Activated T-helper 9 cell treated with anti-CD3 and anti-CD28 coated beads, Interleukin-2, amount 50 U/mL, for 16 hours (primary cell): ENCODE data around the gene SPDYE6.
"Not testable (repeated sequence)": the region's sequence is repeated elsewhere in the genome, so short reads cannot be mapped to it uniquely, and the experiment has no call there.

Experiments used
- DNase-seq: peaks from one replicate; pipeline ENCODE4 v3.0.0-alpha.2; 2020; ENCODE audit warnings: low read depth

SPDYE6 gene

DNA sequence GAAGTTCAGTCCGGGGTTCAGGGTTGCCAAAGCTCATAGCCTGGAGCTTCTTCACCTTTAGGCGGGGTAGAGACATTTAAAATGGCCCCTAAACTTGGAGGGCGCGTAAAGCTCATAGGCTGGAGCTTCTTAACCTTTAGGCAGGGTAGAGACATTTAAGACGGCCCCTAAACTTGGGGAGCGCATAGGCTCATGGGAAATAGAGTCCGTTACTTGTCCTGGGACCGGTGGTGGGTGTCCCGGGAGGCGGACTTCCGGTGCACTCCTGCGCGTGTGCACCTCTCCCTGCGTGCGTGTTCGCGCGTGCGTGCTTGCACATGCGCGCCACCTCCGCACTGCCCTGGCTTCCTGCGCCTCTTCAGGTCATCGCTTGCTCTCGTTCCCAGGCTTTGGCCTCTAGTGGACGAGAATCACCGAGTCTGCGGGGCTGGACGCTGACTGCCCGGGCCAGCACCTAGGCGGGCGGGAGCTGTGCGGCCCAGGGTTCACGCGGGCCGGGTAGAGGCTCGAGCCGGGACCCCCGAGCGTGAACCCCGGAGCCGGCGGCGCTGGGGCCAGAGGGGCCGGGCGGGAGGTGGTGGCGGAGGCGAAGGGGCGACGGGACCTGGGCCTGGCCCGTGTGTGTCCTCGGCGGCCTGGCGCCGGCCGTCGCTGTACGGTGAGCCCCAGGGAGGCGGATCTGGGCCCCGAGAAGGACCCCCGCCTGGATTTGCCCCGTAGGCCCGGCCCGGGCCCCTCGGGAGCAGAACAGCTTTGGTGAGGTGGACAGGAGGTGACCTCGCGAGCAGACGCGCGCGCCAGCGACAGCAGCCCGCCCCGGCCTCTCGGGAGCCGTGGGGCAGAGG lies 7.5 kb upstream of the SPDYE6 start:
- DNase-seq, result peak; percentile 90

DNA sequence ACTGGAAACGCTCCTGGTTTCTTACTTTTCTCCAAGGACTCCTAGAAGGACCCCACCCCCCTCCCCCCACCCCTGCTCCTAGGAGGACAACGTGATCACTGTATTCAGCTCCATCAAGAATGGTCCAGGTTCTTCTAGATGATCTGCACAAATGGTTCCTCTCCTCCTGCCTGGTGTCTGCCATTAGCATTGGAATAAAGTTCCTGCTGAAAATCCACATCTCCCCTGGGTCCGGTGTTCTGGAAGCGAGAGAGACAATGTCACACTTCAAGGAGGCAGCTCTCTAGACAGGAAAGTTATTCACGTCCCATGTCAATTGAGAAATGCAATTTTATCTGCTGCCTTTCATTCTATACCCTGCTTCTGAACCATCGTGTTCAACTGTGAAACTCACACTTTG lies 9.3 kb downstream of the SPDYE6 start:
- not testable (repeated sequence) for DNase-seq

DNA sequence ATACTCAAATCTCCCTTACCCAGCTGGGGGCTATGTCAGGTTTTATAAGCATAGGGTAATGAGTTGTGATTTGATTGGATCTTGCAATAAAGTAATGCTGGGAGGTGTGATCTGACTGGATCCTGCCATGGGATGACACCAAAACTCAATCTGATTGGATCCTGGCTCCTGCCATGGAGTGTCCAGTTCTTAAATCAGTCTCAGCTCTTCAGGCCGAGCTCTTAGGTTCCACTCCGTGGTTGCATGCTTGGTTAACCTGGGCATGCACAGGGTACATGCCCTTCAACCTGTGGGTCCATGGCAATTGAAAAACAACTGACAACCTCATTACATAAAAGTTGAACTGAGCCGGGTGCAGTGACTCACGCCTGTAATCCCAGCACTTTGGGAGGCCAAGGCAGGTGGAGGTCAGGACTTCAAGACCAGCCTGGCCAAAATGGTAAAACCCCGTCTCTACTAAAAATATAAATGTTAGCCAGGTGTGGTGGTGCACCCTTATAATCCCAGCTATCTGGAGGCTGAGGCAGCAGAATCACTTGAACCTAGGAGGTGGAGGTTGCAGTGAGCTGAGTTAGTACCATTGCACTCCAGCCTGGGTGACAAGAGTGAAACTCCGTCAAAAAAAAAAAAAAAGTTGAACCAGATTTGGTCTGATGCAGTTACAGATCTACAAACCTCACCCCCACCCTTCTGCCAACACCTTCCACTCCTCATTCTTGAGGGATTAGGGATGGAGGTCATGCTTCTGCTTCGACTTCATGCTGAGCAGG lies 15.5 kb downstream of the SPDYE6 start:
- DNase-seq, result not testable (repeated sequence)

DNA sequence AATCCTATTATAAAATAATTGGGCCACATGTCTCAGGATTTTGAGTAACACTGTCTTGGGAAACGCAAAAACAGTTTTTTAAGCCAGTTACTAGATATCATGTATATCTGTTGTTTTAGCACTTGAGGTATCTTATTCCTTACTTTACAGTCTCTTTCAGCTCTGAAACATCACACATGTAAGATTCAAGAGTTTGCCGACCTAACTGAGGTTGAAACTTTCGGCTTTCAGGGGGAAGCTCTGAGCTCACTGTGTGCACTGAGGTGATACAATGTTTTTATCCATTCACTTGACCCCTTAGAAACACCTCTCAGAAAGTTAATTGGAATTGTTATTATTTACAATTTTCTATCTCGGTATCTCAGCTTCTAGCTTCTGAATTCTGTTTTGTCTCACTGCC lies 18.8 kb downstream of the SPDYE6 start:
- DNase-seq, result not testable (repeated sequence)

DNA sequence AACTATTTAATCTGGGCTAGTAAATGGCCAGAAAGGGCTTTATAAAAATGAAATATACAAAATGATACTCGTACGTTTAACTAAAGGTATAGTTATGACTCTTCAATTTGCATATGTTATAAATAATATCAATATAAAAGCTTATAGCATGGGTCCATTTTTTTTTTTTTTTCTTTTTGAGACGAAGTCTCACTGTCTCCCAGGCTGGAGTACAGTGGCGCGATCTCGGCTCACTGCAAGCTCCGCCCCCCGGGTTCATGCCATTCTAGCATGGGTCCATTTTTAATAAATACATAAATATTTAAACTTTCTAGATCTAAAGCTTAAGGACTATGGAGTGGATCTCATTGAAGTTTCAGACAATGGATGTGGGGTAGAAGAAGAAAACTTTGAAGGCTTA lies 19.2 kb downstream of the SPDYE6 start:
- not testable (repeated sequence) for DNase-seq

DNA sequence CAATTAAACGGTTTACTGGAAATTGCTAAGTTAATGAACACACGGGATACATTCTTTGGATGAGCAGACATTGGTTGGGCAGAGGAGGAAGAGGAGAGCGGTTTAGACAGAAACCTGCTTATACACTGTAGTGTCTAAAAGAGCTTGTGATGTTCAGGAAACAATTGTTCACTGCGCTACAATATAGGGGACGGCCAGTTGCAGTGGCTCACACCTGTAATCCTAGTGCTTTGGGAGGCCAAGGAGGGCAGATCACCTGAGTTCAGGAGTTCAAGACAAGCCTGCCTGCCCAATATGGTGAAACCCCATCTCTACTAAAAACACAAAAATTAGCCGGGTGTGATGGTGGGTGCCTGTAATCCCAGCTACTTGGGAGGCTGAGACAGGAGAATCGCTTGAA lies 20.7 kb downstream of the SPDYE6 start:
- not testable (repeated sequence) for DNase-seq

DNA sequence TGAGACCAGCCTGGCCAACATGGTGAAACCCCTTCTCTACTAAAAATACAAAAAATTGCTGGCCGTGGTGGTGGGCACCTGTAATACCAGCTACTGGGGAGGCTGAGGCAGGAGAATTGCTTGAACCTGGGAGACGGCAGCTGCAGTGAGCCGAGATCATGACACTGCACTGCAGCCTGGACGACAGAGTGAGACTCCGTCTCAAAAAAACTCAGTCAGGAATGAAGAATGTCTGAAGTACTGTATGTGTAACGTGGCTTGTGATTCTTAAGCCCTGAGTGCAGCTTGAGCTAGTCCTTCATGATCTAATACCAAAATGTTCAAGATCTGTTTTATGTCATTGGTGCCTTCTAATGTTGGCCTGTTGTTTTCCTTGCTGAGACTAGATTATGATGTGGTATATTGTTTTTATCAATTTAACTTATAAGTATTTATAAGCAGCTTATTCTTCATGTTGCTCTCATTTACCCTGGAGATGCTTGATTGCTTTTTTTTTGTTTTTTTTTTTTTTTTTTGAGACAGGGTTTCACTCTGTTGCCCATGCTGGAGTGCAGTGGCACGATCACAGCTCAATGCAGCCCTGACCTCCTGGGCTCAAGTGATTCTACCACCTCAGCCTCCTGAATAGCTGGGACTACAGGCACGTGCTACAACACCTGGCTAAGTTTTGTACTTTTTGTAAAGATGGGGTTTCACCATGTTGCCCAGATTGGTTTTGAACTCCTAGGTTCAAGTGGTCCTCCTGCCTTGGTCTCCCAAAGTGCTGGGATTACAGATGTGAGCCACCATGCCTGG lies 25.4 kb downstream of the SPDYE6 start:
- not testable (repeated sequence) for DNase-seq

DNA sequence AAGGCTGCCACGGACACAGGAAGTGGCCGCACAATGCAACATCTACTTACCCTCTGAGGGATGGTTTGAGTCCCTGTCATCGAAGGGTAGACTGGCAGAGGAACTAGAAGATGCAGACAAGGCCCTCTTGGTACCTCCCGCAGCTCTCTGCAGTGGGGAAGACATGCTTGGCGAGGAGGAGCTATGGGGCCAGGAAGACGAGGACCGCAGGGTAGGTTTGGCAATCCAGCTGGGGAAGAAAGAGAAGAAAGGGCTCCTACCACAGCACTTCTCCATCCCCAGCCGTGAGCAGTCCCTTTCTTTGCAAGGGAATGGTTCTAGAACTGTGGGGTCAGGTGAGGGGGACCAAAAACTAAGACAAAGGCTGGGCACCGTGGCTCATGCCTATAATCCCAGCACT lies 26.9 kb downstream of the SPDYE6 start:
- DNase-seq, result not testable (repeated sequence)

DNA sequence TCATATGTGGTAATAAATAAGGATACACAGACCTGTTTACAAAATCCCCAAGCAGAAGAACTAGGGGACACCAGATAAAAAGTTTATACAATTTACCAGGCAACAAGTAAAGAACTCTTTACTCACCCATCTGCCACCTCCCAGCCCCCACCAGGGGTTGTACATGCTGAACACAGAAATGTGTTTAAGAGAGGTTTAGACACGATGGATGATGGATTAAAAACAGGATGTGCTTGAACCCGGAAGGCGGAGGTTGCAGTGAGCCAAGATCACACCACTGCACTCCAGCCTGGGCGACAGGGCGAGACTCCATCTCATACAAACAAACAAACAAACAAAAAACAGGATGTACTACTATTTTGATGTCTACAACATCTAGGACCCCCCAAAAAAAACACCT lies 27.4 kb downstream of the SPDYE6 start:
- not testable (repeated sequence) for DNase-seq

DNA sequence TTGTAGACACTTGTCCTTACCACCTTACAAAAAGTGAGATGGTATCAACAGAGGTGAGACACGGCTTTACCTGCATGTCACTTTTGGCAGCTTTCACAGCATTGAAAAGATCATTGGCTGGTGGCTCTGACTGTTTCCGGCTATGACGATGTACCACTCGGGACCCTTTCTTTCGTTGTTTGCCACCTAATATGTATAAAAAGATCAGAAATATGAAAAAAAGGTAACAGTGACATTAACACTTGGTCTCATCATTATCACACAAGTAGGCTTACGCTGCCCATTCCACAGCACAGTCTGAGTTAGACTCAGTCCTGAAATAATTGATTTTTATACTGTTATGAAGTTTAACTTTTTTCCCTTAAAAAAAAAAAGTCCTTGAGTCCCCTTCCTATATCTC lies 29.1 kb downstream of the SPDYE6 start:
- not testable (repeated sequence) for DNase-seq

DNA sequence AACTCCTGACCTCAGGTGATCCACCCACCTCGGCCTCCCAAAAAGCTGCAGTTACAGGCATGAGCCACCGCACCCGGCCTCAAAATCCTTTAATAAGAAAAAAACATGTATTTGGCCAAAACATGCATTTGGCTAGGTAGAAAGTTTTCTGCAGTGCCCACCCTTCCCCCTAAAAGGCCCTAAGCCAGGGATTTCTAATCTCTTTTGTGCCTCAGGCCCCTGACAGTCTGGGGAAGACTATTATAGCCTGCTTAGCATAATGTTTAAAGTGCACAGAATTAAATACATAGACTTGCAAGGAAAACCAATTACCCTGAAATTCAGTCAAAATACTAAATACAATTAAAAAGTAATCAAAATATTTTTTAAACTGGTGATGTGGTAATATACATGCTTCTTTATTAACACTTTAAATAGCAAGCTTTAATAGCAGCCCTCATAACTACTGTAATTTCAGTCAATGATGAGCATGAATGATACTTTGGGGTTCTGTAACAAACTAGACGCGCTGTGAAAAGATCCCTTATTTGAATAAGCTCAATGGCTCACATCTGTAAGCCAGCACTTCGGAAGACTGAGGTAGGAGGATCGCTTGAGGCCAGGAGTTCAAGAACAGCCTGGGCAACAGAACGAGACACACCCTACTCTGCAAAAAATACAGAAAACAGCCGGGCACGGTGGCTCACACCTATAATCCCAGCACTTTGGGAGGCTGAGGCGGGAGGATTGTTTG lies 29.9 kb downstream of the SPDYE6 start:
- DNase-seq, result no peak

DNA sequence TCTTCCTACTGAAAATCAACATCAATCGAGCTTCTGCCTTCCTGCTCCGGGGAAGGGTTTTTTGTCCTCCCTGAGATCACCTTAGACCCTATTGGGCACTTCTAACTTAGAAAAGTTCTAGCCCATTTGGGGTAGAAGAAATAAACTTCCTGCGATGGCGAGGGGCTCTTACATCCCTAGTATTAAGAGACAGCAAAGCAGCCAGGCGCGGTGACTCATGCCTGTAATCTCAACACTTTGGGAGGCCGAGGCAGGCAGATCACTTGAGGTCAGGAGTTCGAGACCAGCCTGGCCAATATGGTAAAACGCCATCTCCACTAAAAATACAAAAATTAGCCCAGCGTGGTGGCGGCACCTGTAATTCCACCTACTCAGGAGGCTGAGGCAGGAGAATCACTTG lies 31.1 kb downstream of the SPDYE6 start:
- DNase-seq, result not testable (repeated sequence)

DNA sequence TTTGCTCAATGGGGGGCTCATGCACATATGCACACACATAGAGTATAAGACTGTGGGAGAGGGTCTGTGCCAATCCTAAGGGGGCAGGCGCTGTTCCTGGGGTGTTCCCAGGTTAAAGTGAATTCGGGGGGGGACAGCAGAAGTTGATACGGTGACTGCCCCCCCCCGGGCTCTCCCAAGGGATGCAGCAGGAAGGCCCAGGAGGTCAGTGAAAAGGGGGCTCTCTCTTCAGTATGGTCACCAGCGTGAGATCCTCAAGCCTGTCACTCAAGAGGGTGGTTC lies 32.4 kb downstream of the SPDYE6 start:
- no peak for DNase-seq

DNA sequence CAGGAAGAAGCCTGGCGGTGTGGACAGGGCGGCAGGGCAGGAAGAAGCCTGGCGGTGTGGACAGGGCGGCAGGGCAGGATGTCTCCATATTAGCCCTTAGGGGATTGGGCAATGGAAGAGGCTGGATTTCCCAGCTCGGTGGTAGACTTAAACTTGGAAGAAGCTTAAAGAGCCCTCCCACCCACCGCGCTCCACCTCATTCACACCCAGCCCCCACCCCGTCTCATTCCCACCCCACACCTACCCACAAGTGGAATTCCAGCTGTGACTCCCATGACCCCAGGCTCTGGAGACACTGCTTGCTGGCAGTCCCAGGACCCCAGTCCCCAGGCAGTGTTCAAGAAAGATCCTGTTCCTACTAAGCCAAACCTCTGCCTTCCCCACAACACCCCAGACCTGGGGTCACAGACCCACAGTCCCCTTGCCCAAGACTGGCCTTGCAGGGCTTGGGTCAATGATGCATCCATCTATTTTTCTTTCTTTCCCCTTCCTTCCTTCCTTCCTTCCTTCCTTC lies 34.0 kb downstream of the SPDYE6 start:
- DNase-seq, result no peak

DNA sequence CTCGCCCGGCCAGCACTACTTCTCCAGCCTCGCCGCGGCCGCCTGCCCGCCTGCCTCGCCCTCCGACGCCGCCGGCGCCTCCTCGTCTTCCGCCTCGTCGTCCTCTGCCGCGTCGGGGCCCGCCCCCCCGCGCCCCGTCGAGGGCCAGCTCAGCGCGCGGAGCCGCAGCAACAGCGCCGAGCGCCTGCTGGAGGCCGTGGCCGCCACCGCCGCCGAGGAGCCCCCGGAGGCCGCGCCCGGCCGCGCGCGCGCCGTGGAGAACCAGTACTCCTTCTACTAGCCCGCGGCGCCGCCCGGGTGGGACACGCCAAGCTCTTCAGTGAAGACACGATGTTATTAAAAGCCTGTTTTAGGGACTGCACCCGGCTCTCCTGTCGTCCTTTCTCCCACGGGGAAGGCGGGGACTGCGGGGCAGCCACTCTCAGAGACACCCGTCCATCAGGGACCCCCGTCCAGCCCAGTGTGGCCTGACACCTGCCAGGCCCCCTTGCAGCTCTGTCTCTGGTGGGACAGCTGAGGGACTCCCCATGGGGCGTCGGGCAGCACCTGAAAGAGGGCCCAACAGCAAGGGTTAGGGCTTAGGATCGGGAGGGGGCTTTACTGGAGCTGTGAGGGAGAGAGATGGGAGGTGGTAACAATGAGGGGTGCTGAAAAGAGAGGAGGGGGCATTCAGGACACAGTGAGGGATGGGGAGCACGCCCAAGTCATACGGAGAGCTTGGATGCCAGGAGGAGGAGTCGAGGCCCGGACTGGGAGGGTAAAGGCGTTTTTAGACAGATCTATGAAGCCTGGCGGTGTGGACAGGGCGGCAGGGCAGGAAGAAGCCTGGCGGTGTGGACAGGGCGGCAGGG lies 34.7 kb downstream of the SPDYE6 start:
- no peak for DNase-seq

DNA sequence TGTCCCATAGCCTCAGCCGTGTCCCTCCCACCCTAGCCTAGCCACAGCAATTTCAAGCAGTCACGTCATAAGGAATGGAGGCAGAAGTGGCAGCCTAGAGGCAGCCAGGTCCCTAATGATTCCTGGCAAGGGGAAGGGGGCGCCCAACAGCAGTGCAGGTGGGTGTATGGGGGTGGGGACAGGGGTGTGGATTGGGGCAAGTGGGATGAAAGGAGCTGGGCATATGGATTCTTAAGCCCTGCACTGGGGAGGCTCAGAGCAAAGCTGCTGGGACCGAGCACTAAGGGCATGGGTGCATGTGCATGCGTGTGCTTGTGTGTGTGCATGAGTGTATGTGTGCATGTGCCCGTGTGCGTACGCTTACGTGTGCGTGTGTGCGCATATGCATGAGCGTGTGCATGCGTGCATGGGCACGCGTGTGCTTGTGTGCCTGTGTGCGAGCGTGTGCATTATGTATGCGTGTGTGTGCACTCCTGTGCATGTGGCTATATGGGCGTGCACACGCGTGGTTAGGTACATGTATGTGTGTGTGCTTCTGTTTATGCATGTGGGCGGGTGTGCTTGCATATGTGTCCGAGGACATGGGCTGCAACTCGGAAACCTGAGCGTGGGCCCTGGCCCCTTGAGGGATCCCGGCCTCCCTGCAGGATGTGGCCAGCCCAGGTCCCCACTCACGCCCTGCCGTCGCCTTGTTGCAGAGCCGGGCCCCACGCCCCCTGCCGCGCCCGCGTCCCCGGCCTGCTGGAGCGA lies 35.5 kb downstream of the SPDYE6 start:
- DNase-seq, result no peak

DNA sequence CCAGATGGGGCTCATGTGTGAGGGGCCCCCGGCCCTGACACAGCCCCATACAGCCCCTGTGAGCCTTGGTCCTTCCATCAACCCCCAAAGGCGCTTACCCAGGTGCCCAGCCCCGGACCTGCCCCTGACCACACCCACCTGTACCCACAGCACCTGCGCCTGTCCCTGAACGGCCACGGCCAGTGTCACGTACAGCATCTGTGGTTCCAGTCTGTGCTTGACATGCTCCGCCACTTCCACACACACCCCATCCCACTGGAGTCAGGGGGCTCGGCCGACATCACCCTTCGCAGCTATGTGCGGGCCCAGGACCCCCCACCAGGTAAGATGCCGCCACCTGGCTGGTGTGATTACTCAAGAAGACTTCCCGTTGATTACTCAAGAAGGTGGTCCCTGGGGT lies 36.1 kb downstream of the SPDYE6 start:
- DNase-seq, result no peak

DNA sequence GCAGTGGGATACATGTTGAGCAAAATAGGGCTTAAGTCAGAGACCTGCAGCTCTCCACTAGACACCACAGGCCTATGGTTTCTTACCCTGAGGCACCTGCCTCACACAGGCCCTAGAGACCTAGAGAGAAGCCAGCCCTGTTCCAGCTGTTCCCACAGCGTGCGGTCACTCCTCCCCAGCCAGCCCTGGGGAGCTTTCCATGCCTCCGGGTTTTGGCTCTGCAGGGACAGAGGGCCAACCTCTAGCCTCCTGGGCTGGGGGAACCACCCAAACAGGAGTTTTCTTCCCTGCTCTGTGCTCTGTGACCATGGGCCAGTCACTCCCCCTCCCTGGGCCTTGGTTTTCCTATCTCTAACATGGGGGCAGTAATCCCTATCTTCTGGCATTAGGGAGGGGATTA lies 36.6 kb downstream of the SPDYE6 start:
- DNase-seq, result no peak

DNA sequence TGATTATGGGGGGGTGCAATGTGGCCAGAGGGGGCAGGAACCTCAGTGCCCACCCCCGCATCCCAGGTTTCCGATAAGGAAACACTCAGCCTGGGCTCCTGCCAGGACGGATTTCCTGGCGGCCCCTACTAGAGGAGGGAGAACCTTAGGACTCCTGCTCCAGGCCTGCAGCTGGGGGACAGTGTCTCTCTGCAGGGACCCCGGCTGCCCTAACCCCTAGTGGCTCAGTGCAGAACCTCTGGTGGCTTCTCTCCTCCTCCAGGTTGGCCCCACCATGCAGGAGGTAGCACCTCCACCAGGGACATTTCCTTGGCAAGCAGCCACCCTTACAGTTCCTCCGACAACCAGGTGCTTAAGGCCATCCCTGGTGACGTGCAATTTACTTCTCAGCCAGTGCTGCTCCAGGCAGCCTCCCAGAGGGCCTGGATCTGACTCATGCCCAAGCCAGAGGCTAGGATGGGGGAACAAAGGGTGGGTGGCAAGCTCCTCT lies 37.7 kb downstream of the SPDYE6 start:
- DNase-seq, result no peak
